LNCaP clone FGC (cell line): ENCODE data around the gene CST3.

Experiments
- DNase-seq: peaks from one replicate; pipeline ENCODE4 v3.0.0-alpha.2; 2011; ENCODE audit warnings: low read depth
- H3K4me3 ChIP-seq: 2 replicates; pipeline ENCODE4 v1.5.1; 2011; ENCODE audit warnings: mild to moderate bottlenecking, low read depth, low read length, control low read depth
- CTCF ChIP-seq: IDR thresholded peaks from 2 replicates; pipeline ENCODE4 v1.5.1; 2012; ENCODE audit warnings: mild to moderate bottlenecking; ENCODE audit not compliant: control insufficient read depth, insufficient read depth; ENCODE audit errors: extremely low read depth

CST3 gene

GRCh38 chr20:23645575-23645974 is 7.8 kb upstream of the CST3 start:
- no peak for TF ChIP-seq CTCF
- no peak overlapping the region for H3K4me3 ChIP-seq
- no peak for DNase-seq

- no peak for TF ChIP-seq CTCF
These were observed 6.4 kb upstream of the CST3 start for GRCh38 chr20:23644164-23644563.

GRCh38 chr20:23643659-23644058 is 5.9 kb upstream of the CST3 start:
- no peak overlapping the region for H3K4me3 ChIP-seq
- DNase-seq, result no peak
- TF ChIP-seq CTCF, result no peak

More at GRCh38 chr20:23644164-23644563, 6.4 kb upstream of the CST3 start:
- no peak for DNase-seq
- no peak overlapping the region for H3K4me3 ChIP-seq

GRCh38 chr20:23641936-23642751 is 4.4 kb upstream of the CST3 start:
- H3K4me3 ChIP-seq, result no peak overlapping the region
- DNase-seq, result no peak
- TF ChIP-seq CTCF, result no peak

GRCh38 chr20:23640671-23641667 is 3.2 kb upstream of the CST3 start:
- no peak overlapping the region for H3K4me3 ChIP-seq
- no peak for DNase-seq
- no peak for TF ChIP-seq CTCF

GRCh38 chr20:23640018-23640601 is 2.4 kb upstream of the CST3 start:
- H3K4me3 ChIP-seq, result no peak overlapping the region
- TF ChIP-seq CTCF, result no peak
- DNase-seq, result no peak
